ENCODE results near the gene MAP2K3.

MAP2K3 gene

DNA sequence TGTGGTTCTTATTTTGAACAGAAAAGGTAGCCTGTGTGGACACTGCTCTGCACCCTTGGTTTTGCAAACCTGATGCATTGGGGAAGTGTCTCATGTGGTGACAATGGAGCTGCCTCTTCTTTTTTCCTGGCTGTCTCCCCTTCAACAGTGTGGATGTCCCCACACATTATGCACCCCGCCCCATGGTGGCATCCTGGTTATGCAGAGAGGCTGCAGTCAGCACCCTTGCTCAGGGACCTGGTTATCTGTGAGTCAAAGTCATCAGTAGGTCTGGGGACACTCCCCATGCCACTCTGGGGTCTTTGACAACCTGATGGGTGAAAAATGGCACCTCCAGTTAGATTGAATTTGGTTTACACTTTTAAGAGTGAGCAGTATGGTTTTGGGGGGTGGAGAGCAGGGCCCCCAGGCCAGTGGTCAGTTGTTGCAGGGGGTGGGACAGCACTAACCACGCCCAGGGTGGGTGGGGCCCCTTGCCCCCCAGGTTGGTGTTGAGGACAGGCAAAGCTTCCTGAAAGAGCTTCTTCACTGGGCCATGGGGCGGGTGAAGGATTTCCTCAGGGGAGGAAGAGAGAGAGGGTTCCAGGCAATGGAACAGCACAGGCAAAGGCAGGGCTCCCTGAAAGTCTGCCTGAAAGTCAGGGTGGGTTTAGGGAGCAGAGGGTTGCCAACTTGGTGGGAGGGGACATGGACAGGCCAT lies 67.0 kb downstream of the MAP2K3 start:
- DNase-seq (ENCODE audit: low read depth in 2 of 2) = no peak

DNA sequence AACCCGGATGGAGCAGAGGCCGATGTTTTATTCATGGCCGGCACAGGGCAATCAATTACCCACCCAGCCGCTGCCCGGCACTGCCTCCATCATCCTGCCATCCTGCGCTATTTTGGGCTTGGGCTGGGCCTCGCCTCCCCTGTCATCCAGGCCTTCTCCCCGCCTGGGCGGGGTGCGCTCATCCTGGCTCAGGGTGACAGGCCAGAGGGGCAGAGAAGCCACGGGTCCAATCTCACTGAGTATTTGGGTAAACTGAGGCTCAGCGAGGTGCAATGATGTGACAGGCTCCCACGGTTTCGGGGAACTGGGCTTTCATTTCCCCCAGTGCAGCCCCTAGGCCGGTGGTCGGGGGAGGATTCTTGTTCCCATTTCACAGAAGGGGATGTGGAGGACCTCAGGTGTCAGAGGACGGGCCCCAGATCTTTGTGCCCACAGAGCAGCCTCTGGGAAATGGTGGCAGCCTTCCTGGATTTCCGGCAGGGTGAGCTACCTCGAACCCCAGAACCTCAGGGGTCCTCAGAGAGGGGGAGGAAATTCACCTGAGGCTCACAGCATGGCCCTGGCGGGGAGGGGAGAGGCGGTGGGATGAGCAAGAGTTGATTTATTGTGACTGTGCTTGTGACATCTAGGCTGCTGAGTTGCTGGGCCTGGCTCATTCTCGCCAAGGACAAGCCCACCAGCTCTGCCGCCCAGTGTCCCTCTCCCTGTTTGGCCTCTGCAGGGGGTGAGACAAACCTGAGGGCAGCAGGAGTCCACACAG lies 67.9 kb downstream of the MAP2K3 start:
- DNase-seq (ENCODE audit: low read depth in 2 of 2) = no peak

DNA sequence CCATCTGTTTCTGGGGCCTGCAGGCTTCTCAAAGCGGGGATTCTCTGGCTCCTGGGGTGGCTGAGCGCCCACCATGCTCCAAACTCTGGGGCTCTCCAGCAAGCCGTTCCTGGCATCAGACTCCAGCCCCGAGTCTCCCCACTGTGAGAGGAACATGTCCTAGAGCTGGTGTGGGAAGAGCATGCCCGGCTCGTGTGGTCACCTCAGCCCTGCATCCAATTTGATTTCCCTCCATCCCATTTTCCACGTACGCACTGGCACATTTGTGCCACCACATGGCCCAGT lies 68.4 kb downstream of the MAP2K3 start:
- no peak for DNase-seq (ENCODE audit: low read depth in 2 of 2)

DNA sequence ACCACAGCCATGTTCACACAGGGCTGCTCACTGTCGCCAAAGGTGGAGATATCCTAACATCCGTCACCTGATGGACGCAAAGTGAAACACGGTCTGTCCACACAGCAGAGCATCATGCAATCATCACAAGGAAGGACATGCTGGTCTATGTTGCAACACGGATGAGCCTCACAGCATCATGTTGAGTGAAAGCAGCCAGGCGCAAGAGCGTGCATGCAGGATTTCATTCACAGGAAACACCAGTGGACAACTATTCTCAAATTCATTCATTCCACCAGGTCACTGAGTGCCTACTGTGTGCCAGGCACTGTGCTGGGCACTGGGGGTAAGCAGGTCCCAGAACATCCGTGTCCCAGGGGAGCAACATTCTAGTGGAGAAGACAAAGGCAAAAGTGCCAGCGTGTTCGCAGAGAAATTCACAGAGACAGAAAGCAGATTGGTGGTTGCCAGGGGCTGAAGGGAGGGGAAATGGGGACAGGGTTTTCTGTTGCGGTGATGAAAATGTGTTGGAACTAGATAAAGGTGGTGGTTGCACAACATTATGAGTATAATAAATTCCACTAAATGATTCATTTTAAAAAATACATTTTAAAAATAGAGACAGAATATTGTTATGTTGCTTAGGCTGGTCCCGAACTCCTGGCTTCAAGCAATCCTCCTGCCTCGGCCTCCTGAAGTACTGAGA lies 69.0 kb downstream of the MAP2K3 start:
- no peak for DNase-seq (ENCODE audit: low read depth in 2 of 2)

DNA sequence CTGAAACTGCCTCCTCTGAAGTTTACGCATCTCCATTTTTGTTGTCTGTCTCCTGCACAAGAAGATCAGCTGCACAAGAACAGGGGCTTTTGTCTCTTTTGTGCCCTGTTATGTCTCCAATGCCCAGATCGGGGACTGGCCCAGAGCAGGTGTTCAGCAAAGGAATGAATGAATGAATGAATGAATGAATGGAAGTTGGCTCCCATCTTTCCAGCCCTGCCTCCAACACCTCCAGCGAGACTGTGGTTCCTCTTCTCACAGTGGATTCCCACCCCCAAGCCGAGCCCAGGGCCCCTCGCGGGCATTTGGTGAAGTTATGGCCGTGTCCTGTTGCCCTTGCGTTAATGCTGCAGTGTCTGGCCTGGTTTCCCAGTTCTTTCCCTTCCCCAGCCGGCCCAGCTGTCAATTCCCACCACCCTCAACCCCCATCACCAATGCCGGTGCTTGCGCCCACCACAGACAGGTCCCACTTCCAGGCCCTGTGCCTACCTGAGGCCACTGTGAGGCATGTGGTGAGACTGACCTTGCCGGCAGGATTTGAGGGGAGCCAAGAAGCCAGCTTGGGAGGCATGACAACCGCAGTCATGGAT lies 70.4 kb downstream of the MAP2K3 start:
- no peak for DNase-seq (ENCODE audit: low read depth in 2 of 2)

DNA sequence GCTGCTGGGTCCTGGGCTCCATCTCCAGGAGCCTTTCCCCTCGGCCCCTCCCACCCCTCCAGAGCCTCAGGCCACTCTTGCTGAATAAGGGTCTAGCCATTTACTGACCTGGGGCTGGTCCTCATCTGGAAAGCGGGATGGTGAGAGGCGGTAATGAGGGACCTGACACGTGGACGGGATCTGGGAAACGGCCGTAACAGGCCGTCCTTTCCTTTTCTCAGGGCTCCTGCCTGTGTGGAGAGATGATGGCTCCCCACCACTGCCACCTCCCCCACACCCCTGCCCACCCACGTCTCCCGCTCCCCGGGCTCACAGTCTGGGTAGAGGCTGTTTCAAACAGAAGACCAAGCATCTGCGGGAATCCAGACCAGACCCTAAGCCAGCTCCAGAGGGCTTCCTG lies 71.1 kb downstream of the MAP2K3 start:
- DNase-seq (ENCODE audit: low read depth in 2 of 2) = no peak

DNA sequence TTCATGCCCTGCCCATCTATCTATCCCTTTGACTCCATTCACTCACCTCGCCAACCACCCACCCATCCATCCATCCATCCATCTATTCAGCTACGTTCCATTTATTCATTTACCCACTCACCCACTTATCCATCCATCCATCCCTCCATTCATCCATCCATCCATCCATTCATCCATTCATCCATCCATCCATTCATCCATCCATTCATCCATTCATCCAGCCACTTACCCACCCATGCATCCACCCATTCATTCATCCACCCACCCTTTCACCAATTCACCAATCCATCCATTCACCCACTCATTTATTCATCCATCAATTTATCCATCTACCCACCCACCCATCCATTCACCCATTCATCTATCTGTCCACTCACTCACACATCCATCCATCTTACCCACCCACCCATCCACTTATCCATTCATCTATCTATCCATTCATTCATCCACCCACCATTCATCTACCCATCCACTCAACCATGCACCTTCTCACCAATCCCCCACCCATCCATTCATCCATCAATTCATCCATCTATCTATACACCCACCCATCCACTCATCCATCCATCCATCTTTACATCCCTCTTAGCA lies 72.1 kb downstream of the MAP2K3 start:
- DNase-seq (ENCODE audit: low read depth in 2 of 2) = no peak

DNA sequence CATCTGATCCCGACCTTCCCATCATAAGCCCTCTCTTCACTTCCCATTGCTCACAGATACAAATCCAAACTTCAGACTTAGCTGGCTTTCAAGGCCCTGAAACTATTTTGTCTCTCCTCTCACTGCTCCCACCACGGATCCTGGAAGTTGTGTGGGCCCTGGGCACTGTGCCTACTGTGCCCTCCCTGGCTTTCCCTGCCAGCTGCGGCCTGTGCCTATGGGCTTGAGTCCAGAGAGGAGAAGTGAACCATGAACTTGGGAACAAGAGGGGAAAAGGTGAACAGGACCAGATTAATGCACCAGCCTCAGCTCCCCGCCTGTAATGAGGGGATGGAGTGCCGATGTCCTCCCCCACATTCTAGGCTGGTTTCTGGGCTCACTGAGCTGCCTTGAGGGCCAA lies 72.8 kb downstream of the MAP2K3 start:
- DNase-seq (ENCODE audit: low read depth in 2 of 2) = no peak

DNA sequence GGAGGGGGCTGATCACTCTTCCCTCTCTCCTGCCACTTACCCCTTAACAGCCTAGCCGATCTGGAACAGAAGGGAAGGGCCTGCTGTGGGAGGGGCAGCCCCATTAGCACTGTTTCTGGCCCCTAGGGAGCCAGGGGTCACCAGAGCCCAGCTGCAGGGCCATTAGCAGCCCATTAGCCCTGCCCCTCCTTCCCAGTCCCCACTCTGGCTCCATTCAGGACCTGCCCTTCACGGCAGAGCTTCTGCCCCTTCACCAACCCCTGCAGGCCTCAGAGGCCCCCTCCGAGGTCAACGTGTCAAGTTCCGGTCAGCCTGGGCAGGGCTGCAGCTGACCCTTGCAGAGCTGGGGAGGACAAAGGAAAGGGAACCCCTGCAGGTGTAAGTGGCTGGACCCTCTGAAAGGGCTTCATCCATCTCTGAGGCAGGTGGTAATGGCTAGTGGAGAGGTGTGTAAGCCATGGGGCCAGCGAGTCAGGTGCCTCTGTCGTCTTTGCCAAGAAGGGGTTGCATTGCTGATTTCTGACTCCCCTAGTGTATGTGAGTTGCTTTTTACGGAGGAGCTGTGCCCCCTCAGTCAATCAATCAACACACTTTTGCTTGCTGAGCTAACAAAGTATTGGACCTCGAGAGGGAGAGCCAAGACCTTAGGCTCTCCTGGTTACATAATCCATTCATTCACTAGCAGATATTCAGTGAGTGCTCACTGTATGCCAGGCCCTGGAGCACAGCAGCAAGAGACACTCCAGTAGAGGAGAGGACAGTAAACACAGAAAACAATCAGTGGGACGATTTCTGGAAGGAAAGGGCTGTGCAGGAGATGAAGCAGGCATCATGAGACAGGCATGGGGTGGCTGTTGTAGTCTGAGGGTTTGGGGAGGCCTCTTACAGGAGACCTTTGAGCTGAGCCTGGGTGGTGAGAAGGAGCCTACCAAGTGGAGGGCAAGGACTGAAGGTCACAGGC lies 73.5 kb downstream of the MAP2K3 start:
- DNase-seq (ENCODE audit: low read depth in 2 of 2) = no peak

DNA sequence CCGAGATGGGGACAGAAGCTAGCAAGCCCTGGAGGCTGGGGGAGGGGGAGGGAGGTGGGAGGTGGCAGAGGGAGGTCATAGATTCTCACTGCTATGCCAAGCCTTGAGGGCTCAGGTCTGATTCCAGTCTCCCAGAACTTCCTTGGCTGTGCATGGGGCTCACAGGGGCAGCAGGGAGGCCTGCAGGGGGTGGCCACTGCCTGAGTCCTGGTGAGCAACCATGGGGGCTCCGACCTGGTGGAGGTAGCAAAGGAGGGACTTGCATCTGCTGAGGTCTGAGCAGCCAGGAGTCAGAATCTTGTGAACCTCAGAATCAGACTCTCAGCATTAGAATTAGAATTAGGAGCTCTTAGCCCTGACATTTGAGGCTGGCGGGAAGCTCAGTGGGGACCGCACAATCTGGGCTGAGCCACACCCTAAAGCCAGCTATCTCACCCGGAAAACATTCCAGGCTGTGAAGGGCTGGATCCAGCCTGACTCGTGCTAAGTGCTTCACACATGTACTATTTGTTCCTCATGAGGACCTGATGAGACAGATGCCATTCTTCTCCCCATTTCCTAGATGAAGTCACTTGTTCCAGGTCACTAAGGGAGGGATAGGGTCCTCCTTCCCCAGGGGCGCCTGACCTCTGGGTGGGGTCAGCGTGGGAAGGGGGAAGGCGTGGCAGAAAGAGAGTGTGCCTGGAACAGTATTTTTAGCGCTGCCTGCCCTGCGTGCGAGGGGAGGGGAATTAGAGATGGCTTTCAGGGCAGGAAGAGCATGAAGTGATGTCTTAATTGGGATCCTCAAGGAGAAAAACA lies 74.4 kb downstream of the MAP2K3 start:
- no peak for DNase-seq (ENCODE audit: low read depth in 2 of 2)

DNA sequence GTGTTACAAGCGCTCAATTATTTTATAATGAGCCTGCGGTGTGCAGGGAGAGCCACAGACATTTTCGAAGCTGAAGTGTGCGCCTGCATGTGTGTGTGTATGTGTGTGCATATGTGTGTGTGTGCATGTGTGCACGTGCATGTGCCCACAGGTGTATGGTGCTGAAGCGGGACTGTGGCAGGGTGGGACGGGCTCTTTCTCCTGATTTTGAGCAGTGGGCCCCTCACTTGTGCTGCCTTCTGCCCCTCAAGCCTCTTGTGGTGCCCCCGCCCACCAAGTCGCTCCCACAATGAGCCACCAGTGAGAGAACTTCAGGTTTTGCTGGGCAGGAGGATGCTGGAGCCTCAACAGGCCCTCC lies 75.0 kb downstream of the MAP2K3 start:
- DNase-seq (ENCODE audit: low read depth in 2 of 2) = no peak

DNA sequence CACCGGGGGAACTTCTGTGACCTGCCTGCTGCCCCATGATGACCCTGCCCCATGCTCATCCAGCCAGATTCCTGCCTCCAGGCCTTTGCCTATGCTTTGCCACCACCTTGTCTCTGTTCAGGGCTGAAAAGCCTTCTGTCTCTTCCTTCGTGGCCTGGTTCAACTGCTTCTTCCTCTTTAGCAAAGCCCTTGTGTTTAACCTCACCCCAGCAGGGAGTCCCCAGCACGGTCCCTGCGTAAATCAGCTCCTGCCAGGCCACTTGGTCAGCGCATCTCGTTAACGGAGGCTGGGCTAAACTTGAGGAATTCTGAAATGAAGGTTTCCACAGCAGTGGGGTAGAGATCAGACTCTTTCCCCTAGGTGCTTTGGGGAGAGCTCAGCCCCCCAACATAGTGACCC lies 75.5 kb downstream of the MAP2K3 start:
- DNase-seq (ENCODE audit: low read depth in 2 of 2) = no peak

DNA sequence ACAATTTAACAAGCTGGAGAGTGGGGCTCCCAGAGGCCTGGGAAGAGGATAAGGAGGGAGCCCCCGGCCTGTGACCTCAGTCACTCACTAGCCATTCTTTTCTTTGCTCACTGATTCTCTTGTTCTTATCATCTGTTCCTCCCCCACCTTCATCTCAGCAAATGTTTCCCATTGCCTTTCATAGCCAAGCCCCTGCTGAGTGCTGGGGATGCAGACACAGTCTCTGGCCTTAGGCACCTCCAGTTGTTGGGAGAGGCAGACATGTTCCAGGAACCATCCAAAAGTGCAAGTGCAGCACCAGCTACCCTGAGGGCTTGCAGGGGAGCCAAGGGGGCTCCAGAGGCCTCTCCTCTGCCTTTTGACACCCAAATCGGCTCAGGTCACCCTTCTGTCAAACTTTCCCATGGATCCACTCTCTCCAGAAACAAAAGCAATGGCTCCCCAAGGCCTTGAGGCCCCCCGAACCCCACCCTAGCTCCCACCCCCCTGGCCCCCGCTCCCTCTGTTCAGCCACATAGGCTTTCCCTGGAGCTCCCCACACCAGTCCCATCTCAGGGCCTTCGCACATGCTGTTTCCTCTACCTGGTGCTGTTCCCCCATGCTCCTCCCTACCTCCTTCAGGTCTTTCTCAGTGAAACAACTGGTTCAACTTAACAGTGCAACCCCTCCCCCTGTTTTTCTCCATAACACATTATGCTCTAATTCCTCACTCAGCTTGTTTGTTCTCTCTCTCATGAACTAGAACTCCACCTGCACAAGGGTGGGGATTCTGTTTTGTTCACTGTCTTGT lies 76.7 kb downstream of the MAP2K3 start:
- no peak for DNase-seq (ENCODE audit: low read depth in 2 of 2)

DNA sequence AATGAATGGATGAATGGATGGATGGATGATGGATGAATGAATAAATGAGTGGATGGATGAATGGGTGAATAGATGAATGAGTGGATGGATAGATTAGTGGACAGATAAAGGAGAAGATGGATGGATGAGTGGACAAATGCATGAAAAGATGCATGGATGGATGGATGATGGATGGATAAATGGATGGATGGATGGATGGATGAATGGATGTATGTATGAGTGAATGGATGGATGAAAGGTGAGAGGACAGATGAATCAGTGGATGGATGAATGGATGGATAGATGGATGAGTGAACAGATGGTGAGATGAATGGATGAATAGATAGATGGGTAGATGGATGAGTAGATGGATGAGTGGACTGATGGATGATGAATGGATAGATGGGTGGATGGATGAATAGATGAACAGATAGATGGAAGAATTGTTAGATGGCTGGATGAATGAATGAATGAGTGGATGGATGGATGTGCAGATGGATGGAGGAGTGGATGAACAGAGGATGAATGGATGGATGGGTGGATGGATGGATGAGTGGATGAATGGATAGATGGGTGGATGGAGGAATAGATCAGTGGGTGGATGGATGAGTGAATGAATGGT lies 77.9 kb downstream of the MAP2K3 start:
- no peak for DNase-seq (ENCODE audit: low read depth in 2 of 2)

DNA sequence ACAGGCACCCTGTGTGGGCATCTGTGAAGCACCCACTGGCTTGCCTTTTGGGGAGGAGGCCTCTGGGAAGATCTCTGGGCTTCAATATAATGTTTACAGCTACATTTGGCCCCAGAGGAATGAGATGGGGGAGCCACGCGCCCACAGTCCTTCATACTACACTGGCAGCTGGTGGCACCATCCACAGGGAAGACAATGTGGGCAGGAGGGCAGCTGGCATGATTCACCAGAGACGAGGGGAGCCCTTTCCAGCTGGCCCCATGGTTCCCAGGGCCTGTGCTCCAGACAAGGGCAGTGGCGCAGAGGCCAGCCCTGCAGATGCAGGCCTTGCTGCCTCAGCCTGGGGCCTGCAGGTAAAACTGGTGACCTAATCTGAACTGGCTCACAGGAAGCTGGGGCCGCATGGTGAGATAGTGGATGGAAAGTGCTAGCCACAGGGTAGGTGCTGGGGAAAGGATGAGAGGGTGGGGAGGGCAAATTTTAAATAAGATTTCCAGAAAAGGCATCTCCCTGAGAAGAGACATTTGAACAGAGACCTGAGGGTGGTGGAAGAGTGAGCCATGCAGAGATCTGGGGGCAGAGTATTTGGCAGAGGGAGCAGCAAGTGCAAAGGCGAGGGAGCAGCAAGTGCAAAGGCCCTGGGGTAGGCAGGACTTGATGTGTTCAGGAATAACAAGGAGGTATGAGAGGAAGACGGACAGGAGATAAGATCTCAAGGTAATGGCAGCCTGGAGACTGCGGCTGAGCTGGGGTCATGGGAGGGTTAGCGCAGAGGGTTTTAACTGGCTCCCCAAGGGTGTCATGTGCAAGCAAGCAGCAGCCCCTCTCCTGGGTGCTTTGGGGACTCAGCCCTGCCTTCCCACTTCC lies 79.5 kb downstream of the MAP2K3 start:
- DNase-seq (ENCODE audit: low read depth in 2 of 2) = no peak

Measured in fibroblast of skin of left biceps (primary cell).